ENCODE data around the gene LNX1.

DNA sequence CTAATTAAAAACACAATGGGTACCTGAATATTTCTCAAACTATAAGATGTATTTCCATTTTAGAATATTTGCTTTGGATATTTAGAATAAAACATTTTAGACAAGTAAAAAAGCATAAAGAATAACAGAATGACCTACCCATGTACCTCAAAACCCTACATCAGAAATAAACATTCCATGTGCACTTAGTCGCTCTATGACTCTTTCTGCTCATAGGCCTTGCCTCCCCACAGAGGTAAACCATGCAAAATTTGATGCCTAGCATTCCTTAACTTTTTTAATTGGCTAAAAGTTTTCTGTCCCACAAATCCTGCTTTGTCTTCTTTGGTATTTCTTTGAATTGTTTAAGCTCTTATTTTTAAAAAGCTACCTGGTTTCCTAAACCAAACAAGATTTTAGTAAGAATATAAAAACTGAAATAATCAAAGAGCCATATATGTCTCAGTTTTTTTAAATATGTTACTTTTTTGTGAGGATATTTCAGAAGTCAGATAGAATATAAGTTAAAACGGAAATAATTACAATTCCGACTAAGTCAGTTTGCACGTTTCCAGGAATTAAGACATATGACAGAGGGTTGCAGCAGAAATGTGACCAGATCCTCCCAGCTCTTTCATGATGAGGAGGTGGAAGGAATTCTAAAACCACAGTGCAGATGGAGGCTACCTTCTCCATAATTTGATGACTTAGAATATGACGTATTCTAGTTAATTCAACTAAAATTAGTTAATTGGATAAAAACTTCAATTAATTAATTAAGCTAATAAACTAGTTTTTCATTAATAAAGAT lies 111.4 kb downstream of the LNX1 start:
- no peak for TF ChIP-seq ZNF274 (IDR thresholded peaks at IDR 0.05; ENCODE audit: low read depth, low read length)
- TF ChIP-seq YY1 (IDR thresholded peaks at IDR 0.05; ENCODE audit: insufficient read depth, insufficient read length): no peak
- TF ChIP-seq SUZ12 (IDR thresholded peaks at IDR 0.05; ENCODE audit: extremely low read depth, insufficient read depth, insufficient read length): no peak
